Stimulated activated CD4-positive, alpha-beta T cell treated with anti-CD3 and anti-CD28 coated beads, Interleukin-1b, Interleukin-23, amount 100 ng/mL, for 4 hours (primary cell): ENCODE data around the gene PTPRM.

Experiments
- DNase-seq, 2 donors: peaks; one replicate each; pipeline ENCODE4 v3.0.0-alpha.2; 2020; ENCODE audit warnings: low read depth in 2 of 2

PTPRM gene

DNA sequence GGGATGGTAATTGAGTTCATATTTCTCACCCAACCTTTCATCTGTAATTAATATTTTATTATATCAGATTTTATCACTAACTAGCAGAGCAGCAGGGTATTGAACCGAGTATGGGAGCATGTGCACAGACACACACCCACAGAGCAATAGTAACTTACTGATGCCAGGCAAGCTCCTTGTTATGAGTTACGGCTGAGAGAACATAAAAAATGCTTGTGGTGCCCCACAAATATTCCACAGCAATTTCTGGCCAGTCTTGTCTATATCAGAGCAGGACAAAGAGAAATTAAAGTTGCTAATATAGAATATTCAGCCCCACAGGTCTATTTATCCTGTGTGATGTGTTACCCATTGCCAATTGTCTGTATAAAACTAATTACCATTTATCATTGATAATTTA lies 540.3 kb downstream of the PTPRM start:
- DNase-seq = no peak

DNA sequence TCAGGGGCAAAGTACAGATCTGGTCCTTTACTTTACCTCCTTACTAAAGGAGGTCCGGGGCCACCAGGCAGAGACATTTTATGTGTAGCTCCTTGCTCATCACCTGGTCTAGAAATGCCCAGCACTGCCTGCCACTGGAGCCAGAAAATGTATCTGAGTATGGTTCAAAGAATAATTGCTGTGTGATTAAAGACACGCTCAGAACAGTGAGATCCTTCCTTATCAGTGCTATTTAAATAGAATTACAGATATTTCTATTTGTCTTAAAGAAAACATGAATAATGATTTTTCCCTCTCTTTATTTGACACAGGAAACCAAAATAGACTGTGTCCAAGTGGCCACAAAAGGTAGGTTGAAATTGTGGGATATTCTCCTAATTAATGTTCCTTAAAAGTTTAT lies 547.4 kb downstream of the PTPRM start:
- no peak for DNase-seq

DNA sequence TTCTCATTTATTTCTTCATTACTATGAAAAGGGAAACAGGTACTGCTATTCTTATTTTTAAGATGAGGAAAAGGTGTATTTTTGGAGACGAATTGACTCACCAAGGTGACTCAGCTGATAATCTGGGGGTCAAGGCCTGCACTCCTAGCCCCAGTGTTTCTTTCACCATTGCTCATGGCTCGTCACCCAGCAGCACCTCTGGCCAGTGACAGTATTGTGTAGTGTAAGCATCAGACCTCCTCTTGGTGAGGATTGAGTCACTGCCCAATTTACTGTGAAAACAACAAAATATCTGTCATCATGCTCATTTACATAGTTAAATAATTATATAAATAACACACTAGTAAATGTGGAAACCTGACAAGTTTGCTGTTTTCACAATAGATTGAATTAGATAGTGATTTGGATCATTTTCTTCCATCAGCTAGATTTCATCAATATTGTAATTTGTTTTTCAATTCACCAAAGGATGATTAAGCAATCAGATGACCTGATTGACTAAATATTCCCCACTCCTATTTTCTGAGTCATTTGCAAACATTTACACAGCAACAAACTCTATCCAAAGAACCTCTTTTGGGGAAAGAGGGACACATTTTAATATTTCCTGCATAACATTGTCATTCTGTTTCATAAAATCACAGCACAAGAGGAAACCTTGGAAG lies 549.4 kb downstream of the PTPRM start:
- no peak for DNase-seq

DNA sequence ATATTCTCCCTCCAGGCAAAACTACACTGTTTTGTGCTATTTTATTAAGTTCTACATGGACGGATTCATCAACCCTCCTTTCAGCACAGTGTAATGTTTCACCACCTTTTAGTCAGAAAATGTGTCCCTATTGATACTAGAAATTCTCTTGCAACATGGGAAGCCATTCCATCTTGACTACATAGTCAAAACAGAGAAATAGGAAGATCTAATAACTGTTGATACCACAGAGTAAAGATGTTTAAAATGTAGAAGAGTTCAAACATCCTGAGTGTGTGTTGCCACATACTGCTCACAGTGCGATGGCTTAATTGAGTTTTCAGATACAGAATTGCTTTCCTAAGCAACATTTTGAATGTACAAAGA lies 549.9 kb downstream of the PTPRM start:
- DNase-seq = no peak

DNA sequence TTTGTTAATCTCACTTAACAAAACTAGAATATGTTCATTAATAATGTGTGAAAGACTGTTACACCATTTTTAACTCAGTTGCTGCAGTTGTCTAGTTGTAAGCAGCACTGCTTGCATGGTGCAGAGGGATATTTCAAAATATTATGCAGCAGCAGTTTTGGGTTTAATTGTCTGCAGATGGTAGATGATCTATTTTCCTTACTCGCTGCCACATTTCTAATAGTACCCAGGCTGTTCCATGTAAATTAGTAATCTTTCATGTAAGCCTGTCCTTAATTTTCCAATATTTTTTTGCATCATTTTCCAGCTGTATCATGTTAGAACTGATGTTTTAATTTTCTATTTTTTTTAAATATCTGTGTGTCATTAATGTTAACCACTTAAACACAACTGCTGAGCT lies 554.0 kb downstream of the PTPRM start:
- DNase-seq = no peak

DNA sequence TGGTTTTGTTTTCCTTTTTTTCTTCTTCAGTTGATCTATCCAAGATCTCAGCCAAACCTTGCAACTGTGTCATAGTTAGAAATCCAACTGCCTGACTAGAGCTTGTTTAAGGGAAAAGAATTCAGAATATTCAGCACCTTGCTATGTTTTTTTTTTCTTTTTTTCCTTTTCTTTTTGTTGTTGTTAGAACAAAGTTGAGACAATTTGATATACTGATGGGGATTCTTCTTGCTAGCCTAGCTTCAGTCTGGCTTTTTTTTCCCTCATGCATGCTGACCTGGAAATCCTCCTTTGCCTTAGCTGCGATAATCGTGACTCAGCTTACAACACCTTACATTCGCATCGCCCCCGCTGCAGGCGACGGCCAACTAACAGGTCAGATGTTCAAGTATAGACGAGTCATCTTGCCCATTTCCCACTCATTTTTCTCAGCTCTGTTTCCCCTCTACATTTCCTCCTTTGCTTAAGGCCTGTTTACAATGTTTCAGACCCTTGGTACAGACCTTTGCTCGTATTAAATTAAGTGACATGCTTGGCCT lies 554.9 kb downstream of the PTPRM start:
- DNase-seq = no peak

DNA sequence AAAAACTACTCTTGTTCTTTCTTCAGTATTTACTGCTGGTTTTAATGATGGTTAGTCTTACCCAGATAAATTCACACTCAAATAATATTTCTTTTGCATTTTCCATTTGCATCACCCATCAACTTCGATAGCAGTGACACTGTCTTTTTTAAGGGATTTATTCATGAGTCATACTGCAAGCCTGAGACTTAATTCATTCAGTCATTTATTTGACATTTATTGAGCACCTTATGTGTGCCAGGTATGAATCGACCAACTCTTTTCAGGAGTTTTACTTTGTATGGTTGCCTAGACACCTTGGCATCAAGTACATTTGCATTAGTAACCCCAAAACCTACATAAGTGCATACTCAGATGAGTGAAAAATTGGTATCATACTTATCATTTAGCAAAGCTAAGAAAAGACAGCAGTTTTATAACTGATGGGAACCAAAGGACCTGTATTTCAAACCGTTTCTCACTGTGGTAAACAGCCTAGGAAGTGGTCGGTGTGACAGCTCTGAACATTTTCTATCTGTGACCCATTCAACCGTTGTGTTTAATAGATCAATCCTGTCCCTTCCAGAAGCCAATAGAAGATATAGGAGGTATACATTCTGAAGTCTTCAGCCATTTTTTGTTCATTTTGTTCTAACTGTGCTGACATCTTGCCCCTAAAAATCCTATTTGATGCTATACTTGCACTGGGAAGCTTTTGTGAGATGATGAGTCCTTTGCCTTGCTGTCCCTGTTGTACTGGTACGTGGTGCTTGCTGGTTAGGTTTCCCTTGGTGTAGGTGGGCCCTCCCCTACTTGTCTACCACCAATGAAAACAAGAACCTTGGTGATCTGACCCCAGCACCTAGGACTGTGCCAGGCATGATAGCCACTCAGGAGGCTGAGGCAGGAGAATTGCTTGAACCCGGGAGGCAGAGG lies 557.4 kb downstream of the PTPRM start:
- DNase-seq = no peak

DNA sequence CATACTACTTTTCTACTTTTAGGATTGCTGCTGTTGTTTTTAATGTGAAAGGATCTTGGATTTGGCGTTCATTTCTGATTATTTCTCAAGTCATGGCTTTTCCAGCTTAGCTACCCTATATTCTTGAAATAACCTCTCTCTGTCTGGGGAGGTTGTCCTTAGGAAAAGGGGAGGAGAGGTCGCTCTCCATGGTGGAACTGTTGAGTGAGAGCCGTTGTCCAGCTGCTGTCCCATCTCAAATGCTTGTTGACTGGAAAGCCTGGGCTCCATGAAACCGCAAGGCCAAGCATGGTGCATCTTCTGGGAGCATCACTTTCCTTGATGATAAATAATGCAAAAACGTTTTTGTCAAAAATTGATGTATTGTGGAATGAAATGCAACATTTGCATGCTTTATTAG lies 563.0 kb downstream of the PTPRM start:
- DNase-seq = no peak

DNA sequence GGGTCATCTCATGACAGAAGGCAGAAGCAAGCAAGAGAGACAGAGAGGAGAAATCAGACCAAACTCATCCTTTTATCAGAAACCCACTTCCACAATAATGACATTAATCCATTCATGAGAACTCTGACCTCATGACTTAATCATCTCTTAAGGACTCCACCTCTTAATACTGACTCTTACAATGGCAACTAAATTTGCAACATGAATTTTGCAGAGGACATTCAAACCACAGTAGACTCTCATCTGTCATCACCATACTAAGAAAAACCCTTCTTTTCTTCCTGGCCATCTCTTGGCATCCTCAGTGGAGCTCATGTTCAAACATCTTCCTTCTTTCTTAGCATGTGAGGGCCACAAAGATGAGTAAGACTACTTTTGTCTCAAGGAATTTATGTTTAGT lies 565.9 kb downstream of the PTPRM start:
- DNase-seq = no peak

DNA sequence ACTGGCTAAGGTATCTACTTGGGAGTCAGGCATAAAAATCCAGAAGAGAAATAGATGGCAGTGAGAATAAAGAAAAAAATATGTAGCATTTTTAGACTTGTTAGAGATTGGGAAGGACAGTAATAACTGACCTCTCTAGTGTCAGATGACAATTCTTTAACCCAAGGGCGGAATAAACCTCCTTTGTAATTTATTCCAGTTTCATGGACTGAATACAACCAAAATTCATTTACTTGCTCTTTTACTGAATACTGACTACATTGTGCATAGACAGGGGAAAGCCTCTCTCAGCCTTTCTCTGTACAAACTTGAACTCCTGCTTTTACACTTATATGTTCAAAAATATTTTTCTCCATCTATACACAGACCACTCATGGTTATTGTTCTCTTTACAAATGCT lies 566.8 kb downstream of the PTPRM start:
- DNase-seq = no peak

DNA sequence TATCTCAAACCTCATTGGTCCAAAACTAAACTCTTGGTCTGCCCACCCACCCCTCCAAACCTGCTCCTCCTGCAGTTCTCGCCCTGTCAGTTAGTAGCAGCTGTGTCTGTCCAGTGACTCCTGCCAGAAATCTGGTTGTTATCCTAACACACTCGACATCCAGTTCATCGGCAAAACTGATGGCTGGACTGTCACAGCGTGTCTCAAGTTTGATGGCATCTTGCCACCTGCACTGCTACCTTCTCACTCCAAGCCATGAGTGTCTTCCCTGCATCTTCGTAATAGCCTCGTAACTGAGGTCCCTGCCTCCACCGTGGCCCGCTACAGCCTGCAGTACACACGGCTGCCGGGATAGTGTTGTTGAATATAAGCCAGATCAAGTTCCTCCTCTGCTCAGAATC lies 572.0 kb downstream of the PTPRM start:
- no peak for DNase-seq

DNA sequence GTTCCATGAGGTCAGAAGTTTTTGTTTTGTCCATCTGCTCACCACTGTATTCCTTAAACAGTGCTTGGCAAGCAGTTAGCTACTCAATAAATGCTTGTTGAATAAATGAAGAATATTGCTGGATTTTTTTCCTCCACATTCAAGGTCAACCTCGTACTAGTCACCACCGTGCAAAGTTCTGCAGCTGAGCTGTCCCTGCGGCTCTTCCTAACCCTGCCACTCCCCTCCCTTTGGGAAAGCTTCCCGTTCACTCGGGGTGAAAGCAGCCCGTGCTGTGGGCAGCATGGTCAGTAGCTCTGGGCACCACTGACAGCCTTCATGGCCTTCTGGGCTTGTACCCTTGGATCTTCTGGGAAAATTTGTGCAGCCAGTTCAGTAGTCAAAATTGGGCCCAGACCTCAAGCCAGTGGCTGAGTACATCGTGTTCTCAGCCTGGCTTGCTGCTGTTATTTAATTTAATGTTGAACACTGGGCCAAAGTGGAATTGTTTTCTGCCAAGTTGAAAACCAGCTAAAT lies 572.8 kb downstream of the PTPRM start:
- DNase-seq = no peak

DNA sequence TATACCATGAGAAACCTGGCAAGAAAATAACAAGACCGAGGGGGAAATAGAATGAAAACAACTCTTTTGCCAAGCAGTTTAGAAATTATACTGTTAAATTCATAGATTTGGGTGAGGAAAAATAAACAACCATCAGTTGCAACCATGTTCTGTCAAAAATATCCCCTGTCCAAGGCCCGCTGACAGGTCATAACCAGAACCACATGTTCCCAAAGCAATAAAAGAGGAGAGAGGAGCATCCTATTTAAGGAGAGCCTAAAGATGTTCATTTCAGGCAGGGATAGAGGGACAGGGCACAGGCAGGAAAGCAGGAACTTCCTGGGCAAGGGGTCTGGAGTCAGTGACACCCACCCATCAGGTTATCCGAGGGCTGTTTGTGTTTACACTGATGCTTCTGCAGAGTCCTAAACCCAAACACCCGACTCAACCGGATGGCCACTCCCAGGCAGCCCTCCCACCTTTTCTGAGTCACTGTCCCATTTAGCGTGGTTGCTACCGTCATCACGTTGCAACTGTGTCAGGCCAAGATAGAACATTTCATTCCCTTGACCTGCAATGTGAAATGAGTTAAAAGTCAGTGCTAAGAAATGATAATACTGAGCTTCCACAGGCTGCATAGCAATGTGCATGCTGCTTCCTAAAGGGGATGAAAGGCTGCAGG lies 573.9 kb downstream of the PTPRM start:
- DNase-seq = no peak

DNA sequence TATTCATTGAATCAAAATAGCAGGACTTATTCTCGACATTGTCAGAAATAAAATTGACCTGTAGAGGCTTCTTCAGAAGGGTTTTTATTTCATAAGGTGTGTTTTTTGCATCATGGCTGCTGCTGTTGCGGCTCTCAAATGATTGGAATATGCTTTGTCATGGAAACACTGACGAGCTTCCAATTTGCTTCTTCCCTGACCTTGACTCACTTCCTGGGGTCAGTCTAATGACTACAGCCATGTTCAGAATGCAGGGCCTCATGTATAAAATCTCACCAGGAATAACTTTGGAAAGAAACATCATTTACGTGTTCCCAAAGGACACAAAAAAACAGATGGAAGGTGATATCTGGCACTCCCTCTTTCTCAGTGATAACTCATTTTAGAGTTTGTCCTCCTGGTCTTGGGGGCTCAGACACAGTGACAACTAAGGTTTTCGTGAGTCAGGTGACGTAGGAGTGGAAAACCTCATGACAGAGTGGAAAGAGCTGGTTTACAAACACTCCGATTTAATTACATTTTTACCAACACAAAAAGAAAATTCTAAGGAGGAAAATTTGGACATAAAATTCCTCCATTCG lies 575.1 kb downstream of the PTPRM start:
- no peak for DNase-seq

DNA sequence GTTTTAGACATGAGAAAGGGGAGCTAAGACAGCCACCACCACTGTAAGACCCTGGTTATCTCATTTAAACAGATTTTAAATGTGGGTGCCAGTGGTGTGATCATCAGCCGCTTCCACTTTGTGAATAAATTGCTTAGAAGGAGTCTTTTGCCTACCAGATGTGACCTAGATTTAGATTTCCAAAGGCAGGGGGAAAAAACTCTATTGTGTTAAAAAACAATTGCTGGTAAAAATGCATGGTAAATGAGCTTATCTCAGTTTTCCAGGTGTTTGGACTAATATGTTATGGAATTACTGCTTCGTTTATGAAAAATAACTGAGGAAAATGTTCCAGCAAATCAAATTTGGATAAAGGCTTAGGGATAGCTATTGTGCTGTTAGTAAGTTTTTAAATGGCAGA lies 575.8 kb downstream of the PTPRM start:
- DNase-seq = no peak

DNA sequence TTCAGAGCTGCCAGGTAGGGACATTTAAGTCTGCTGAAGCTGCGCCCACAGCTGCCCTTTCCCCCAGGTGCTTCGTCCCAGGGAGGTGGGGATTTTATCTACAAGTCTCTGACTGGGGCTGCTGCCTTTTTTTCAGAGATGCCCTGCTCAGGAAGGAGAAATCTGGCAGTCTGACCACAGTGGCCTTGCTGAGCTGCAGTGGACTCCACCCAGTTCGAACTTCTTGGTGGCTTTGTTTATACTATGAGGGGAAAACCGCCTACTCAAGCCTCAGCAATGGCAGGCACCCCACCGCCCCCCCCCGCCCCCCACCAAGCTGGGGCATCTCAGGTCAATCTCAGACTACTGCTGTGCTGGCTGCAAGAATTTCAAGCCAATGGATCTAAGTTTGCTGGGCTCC lies 584.1 kb downstream of the PTPRM start:
- no peak for DNase-seq

DNA sequence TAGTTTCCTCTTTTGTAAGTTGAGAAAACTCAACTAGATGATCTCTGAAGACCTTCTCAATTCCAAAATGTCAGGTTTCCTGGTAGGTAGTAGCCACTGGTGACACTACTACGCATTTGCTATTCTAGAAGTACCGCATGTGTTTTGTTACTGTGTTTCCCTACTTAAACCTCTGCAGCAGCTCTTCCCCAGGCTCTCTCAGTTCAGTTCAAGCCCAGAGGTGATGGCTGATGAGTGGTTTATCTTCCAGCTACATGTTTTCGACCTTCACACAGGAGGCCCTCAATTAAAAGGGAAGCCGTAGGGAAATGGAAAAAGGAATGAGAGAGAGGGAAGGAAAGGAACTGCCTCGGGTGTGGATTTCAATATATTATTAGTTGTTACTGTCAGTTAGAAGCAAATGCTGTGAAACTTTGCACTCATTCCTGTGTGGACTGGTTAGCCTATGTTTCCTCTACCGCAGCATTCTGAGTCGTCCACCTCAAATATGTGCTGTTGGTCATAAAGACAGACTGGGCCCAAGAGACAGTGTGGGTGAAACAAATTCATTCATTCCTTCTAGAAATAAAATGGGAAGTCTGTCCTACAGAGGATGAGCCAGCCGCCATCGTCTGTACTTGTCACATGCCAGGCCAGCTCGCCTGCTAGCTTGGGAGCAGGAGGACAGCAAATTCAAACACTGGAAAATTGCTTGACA lies 586.9 kb downstream of the PTPRM start:
- DNase-seq = no peak

DNA sequence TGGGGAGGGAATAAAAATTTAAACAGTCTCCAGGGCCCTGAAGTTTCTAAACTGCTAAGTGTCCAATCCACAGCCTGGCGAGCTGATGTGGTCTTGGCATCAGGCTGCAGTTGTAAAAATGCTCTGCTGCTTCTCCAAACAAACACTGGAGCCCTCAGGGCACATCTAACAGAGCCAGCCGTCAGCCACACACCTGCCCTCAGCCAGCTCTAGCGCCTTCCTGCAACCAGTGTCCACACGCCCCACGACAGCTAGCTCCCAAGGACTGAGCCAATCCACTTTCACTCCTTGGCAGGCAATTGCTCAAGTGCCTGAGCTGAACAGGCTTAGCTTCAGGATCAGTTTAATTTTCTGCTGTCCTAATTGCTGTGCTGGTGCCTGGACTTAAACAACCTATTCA lies 595.7 kb downstream of the PTPRM start:
- DNase-seq = no peak

DNA sequence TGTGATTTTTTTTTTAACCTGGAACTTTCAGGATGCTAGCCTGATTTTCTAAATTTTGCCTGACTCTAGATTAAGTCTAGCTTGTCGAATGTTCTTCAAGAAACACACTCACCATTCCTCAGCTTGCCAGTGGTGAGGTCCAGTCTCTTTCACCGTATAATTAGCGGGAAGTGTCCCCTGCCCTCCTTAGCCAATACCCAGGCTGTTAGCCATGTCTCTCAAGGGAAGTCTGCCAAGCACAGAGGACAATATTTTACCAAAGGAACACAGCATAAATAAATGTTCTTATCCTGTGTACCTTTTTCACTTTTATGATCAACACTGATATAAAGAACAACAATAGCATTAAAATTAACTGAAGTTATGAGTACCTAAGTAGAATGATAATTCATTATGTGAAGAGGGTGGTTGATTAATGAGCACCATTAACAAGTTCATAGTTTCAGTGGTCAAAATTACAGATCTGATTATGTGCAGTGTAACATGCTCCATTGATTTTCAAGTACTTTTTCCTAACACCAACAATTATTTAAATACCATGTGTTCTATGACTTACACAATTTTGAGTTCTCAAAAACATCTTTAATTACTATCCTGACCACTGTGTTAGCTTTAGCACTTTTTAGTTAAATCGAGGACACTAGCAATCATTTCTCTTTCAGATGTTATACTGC lies 596.3 kb downstream of the PTPRM start:
- DNase-seq = no peak

DNA sequence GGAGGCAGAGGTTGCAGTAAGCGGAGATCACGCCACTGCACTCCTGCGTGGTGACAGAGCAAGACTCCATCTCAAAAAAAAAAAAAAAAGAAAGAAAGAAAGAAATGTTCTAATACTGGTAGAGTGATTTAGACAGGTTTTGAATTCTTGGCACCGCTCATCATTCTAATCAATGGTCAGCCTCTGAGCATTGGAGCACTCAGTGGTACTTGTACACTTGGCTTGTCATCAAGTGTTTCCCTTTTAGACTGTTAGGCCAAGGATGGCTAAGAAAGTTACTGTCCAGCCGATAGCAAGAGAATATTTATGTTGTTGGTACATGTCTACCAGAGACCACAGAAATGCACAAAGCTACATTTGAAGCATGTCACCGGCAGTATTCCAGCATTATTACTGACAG lies 598.0 kb downstream of the PTPRM start:
- no peak for DNase-seq

DNA sequence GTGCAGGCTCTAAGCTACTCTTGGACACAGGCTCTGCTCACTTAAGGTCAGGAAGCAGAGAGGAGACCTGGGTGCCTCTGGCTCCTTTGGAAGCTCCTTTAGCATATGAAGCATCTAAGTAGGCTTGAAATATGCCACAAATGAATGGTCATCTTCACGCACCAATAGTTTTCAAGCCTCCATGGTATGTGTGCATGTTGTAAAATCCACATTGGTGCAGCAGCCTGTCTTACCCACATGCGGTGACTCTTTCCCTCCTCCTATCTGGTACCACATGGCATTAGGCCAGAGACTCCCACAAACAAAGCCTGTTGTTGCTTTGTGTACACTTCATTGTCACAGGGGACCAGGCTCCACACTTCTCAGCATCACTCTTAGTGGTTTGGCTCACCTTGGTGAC lies 599.9 kb downstream of the PTPRM start:
- DNase-seq = no peak
